BE2C (cell line): ENCODE data around the gene NELFA.
"Not testable (repeated sequence)": the region's sequence is repeated elsewhere in the genome, so short reads cannot be mapped to it uniquely, and the experiment has no call there.

Experiments used
- DNase-seq: peaks from one replicate; pipeline ENCODE4 v3.0.0-alpha.2; 2020
- H3K27me3 ChIP-seq: fragments of 250-450 bp; sonication (Bioruptor Pico); 2 replicates; pipeline ENCODE4 v1.5.1; 2020; ENCODE audit warnings: mild to moderate bottlenecking
- H3K36me3 ChIP-seq: fragments of 250-450 bp; sonication (Bioruptor Pico); 2 replicates; pipeline ENCODE4 v1.5.1; 2020; ENCODE audit warnings: mild to moderate bottlenecking
- H3K4me1 ChIP-seq: fragments of 250-450 bp; sonication (Bioruptor Pico); 2 replicates; pipeline ENCODE4 v1.5.1; 2020
- H3K4me3 ChIP-seq: 2 replicates; pipeline ENCODE4 v1.5.1; 2011; ENCODE audit warnings: low read depth, low read length
- H3K9me3 ChIP-seq: fragments of 250-450 bp; sonication (Bioruptor Pico); 2 replicates; pipeline ENCODE4 v1.5.1; 2020
- TF ChIP-seq, protein P1 (sequence below): IDR thresholded peaks from 2 replicates; pipeline ENCODE4 v1.5.1; 2012; ENCODE audit warnings: mild to moderate bottlenecking, low read depth, low read length

The NELFA gene

GRCh38 chr4:2042204-2042946, 33.6 kb upstream of the NELFA start:
- TF ChIP-seq, protein P1, sequence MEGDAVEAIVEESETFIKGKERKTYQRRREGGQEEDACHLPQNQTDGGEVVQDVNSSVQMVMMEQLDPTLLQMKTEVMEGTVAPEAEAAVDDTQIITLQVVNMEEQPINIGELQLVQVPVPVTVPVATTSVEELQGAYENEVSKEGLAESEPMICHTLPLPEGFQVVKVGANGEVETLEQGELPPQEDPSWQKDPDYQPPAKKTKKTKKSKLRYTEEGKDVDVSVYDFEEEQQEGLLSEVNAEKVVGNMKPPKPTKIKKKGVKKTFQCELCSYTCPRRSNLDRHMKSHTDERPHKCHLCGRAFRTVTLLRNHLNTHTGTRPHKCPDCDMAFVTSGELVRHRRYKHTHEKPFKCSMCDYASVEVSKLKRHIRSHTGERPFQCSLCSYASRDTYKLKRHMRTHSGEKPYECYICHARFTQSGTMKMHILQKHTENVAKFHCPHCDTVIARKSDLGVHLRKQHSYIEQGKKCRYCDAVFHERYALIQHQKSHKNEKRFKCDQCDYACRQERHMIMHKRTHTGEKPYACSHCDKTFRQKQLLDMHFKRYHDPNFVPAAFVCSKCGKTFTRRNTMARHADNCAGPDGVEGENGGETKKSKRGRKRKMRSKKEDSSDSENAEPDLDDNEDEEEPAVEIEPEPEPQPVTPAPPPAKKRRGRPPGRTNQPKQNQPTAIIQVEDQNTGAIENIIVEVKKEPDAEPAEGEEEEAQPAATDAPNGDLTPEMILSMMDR, result no peak
- Histone ChIP-seq H3K4me1 (no peaks in the 10 kb centered on the region), H3K4me3 (peak overlapping the region; percentile 64), H3K27me3 (peaks cover 36% of the 10 kb centered on the region), H3K36me3 (no peaks in the 10 kb centered on the region; the same call in 1 of the 2 replicates), H3K9me3 (peaks cover 4% of the 10 kb centered on the region; the same call in 1 of the 2 replicates)
- peak; percentile 52 for DNase-seq

- H3K9me3 ChIP-seq, result peaks cover 4% of the 10 kb centered on the region; the same call in 1 of the 2 replicates
- peaks cover 36% of the 10 kb centered on the region for H3K27me3 ChIP-seq
- DNase-seq, result peak; percentile 91
Measured at GRCh38 chr4:2041239-2042130, 32.7 kb upstream of the NELFA start.

GRCh38 chr4:2040391-2041238, 31.8 kb upstream of the NELFA start:
- Histone ChIP-seq H3K9me3 (peaks cover 4% of the 10 kb centered on the region; the same call in 1 of the 2 replicates), H3K4me3 (0 out of 2 replicates have a peak overlapping the region, but pooled peaks have one; percentile 64), H3K36me3 (no peaks in the 10 kb centered on the region; the same call in 1 of the 2 replicates), H3K27me3 (peaks cover 36% of the 10 kb centered on the region), H3K4me1 (no peaks in the 10 kb centered on the region)
- DNase-seq, result no peak
- TF ChIP-seq, protein P1, result no peak

More at GRCh38 chr4:2041239-2042130, 32.7 kb upstream of the NELFA start:
- TF ChIP-seq, protein P1, result no peak
- H3K4me1 ChIP-seq, result no peaks in the 10 kb centered on the region
- H3K36me3 ChIP-seq, result no peaks in the 10 kb centered on the region; the same call in 1 of the 2 replicates
- peak overlapping the region; percentile 64 for H3K4me3 ChIP-seq

DNA sequence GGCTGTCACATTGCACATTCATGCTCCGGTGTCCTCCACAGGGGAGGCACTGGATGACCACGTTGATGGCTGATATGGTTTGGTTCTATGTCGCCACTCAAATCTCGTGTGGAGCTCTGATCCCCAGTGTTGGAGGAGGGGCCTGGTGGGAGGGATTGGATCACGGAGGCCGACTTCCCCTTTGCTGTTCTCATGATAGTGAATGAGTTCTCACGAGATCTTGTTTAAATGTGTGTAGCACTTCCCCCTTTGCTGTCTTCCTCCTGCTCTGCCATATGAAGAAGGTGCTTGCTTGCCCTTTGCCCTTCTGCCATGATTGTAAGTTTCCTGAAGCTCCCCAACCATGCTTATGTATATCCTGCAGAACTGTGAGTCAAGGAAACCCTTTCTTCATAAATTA, 28.1 kb upstream of the NELFA start:
- H3K27me3 ChIP-seq, result peaks cover 56% of the 10 kb centered on the region
- no peaks in the 10 kb centered on the region for H3K4me1 ChIP-seq
- TF ChIP-seq, protein P1, result no peak
- no peaks in the 10 kb centered on the region for H3K9me3 ChIP-seq
- DNase-seq, result no peak
- H3K36me3 ChIP-seq, result no peaks in the 10 kb centered on the region
- H3K4me3 ChIP-seq, result no peak overlapping the region

DNA sequence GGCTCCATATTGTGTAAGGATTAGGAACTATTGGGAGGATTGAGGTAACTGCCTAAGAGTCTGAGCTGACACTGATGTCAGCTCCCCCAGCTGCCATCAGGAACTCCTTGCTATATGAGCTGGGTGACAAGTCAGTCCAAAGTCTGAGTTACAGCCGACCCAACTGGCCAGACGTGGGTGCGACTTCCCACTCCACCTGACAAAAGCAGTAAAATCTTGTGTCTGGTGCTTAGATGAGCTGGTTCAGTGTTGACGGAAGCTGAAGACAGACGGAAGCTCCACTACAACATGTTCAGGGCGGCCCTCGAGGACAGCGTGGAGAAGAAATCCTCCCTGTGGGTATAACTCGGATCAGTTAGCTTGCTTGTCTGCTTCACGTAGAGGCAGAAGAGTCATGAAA, 27.6 kb upstream of the NELFA start:
- Histone ChIP-seq H3K9me3 (no peaks in the 10 kb centered on the region), H3K27me3 (peaks cover 51% of the 10 kb centered on the region), H3K4me3 (no peak overlapping the region), H3K4me1 (no peaks in the 10 kb centered on the region), H3K36me3 (no peaks in the 10 kb centered on the region)
- TF ChIP-seq, protein P1, result no peak
- DNase-seq, result no peak

- not testable (repeated sequence) for H3K4me3 ChIP-seq, DNase-seq, H3K36me3 ChIP-seq, H3K4me1 ChIP-seq, H3K9me3 ChIP-seq
- H3K27me3 ChIP-seq, result peaks cover 55% of the 10 kb centered on the region
Measured at GRCh38 chr4:2031161-2031560, 22.4 kb upstream of the NELFA start.

GRCh38 chr4:2027120-2027519, 18.3 kb upstream of the NELFA start:
- H3K9me3 ChIP-seq, H3K4me1 ChIP-seq, H3K4me3 ChIP-seq, H3K36me3 ChIP-seq, DNase-seq: not testable (repeated sequence)
- H3K27me3 ChIP-seq, result peaks cover 35% of the 10 kb centered on the region
